ENCODE data around the gene PGLYRP4.

Gene PGLYRP4

DNA sequence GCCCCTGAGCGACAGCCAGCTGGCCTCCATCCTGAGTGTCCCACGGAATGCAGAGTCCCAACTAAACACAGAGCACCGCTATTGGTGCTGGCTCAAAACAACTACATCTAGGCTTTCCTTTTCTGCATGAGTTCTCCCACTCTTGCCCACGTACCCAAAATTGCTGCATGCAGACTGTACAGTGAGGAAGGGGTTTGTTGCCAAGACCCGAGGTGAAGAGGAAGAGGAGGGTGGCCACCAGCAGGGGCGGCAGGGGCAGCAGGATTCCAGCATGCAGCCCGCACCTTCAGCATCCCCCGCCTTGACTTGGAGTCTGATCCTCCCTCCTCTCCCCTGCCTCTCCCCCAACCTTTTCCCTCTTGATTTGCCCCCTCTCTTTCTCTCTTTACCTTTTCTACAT, 17.1 kb upstream of the PGLYRP4 start:
- no peak for DNase-seq (ENCODE audit: extremely low read depth, low read depth)
- TF ChIP-seq, protein P1, sequence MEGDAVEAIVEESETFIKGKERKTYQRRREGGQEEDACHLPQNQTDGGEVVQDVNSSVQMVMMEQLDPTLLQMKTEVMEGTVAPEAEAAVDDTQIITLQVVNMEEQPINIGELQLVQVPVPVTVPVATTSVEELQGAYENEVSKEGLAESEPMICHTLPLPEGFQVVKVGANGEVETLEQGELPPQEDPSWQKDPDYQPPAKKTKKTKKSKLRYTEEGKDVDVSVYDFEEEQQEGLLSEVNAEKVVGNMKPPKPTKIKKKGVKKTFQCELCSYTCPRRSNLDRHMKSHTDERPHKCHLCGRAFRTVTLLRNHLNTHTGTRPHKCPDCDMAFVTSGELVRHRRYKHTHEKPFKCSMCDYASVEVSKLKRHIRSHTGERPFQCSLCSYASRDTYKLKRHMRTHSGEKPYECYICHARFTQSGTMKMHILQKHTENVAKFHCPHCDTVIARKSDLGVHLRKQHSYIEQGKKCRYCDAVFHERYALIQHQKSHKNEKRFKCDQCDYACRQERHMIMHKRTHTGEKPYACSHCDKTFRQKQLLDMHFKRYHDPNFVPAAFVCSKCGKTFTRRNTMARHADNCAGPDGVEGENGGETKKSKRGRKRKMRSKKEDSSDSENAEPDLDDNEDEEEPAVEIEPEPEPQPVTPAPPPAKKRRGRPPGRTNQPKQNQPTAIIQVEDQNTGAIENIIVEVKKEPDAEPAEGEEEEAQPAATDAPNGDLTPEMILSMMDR (IDR thresholded peaks at IDR 0.05; ENCODE audit: low read depth, low read length): no peak

DNA sequence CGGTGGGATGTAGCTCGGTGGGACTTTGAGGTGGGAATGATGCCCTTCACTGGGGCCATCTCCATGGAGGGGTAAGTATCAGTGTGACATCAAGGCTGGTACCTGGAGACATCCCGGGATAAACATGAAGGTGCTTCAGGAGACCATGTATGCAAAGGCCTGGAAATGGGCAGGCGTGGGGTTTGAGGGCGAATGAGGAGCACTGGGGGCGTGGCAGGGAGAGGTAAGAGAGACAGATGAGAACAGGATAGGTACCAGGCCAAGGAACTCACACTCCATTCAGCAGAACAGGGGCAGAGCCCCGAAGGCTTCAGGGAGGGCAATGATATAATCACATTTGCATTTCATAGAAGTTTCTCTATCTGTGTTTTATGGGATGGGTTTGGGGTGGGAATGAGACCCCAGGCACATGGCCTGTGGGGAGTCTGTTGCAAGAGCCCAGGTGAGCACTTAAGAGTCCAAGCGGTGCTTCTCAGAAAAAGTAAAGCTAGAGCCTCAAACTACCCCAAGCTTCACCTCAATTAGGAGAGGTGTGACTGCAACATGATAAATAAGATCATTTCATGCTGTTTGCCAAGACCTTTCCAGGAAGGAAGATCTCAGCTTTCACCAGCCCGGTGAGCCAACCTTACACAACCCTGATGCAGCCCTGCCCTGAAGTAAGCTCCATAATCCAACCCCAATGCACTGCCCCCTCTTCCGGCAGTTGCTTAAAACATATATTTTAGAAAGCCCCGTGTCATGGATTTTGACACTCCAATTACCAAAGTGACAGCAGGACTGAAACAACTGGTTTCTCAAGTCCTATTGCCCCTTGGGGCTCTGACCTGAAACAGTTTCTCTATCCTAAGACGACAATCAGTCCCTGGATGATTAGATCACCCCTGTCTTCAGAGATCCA, 16.4 kb upstream of the PGLYRP4 start:
- TF ChIP-seq, protein P1 (IDR thresholded peaks at IDR 0.05; ENCODE audit: low read depth, low read length): no peak
- no peak for DNase-seq (ENCODE audit: extremely low read depth, low read depth)

DNA sequence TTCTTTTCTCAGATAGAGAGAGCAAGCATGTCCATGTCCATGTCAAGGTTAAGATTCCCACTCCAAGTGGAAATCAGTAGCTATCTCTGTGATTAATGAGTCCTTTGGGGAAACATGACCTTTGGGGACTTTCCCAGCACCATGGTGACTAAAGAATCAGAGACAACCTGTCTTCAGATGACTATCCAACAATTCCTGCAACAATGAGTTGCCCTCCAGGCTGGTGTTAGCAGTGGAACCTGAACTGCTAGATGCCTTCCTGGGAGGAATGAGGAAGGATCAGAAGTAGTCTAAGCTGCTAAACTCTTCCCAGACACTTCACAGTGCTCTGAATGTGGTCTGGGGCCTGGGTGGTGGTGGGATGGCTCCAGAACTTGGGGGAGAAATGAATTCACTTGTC, 15.5 kb upstream of the PGLYRP4 start:
- no peak for DNase-seq (ENCODE audit: extremely low read depth, low read depth)
- TF ChIP-seq, protein P1 (IDR thresholded peaks at IDR 0.05; ENCODE audit: low read depth, low read length): no peak

DNA sequence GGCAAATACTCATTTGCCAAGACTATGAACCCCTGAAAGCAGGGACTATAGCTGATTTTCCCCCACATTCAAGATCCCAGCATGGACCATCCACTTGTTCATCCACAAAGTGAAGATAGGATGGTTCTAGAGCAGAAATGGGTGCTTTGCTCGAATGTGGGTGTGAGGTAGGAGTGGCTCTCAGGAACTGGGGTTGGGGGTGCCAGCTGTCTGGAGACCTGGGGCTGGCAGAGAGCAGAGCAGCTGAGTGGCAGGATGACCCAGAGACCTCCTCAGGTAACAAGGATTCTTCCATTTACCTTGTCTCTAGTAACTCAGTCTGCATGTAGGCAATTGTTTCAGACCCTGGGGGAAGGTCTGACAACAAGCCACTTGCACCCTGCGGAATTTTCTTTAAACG, 15.0 kb upstream of the PGLYRP4 start:
- TF ChIP-seq, protein P1 (IDR thresholded peaks at IDR 0.05; ENCODE audit: low read depth, low read length): no peak
- DNase-seq (ENCODE audit: extremely low read depth, low read depth): no peak

DNA sequence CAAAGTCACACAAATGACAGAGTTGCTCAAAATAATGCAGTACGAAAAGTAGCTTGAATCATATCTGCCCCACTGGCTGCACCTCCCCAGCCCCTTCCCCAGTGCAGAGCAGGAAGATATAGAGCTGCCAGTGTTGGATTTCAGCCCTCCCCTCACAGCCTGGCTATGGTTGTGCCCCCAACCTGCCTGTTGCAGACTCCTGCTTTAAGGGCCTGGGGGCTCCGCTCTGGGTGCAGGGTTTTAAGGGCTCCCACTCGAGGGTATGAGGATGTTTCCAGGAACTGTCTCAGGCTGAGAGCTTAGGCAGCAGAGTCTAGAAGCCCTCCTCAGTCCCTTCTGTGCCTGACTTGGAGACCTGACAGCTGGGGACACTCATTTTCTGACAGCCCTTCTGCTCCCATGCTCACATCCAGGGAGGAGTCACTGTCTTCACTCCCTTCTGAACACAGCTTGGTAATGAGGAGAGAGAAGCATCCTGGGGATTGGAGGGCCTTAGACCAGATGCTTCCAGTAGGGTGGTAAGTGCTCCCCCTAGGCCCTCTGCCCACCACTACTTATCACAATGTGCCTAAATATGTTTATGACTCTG, 13.6 kb upstream of the PGLYRP4 start:
- TF ChIP-seq, protein P1 (IDR thresholded peaks at IDR 0.05; ENCODE audit: low read depth, low read length): no peak
- no peak for DNase-seq (ENCODE audit: extremely low read depth, low read depth)

DNA sequence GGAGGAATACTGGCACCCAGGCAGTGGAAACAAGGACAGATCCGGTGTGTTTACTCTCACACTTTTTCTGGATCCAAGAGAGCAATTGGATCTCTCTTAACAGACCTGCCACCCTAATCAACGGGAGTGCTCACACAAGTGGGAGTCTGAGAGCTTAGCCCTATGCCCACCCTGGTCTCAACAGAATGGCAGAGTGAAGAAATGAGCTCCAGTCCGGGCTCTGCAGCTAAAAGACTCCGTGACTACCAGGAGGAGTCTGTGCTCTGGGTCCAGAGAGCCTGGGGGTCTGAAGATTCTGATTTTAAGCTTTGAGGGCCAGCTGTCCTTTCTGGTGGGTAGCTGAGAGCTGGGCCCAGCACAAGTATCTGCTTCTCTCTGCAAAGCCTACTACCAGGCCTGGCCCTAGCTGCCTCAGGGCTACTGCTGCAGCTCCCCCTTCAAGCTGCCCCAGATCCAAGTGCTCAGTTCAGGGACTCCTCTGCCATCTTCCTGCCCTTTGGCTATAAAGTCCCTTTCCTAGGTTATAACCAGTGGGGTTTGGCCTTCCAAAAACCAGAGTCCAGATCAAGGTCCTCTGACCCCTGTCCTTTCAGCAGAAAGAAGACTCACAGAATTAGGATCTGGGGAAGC, 13.0 kb upstream of the PGLYRP4 start:
- no peak for DNase-seq (ENCODE audit: extremely low read depth, low read depth)
- TF ChIP-seq, protein P1 (IDR thresholded peaks at IDR 0.05; ENCODE audit: low read depth, low read length): no peak

Measured in AG09319 (cell line).